HEK293 (cell line): Measurements from ENCODE around the gene PLPP7.

ENCODE experiments used
- BCL11A ChIP-seq: fragments of 450-650 bp; formaldehyde crosslinking; IDR thresholded peaks from 2 replicates; pipeline ENCODE4 v1.5.1; 2016; ENCODE audit warnings: low read depth, missing biosample characterization, missing genetic modification characterization
- CTCF ChIP-seq: fragments of 450-650 bp; formaldehyde crosslinking; IDR thresholded peaks from 2 replicates; pipeline ENCODE4 v1.5.1; 2016; ENCODE audit warnings: missing biosample characterization, missing genetic modification characterization
- REST ChIP-seq: fragments of 450-650 bp; formaldehyde crosslinking; IDR thresholded peaks from 2 replicates; pipeline ENCODE4 v1.5.1; 2016; ENCODE audit warnings: missing biosample characterization, missing genetic modification characterization
- SP2 ChIP-seq: fragments of 450-650 bp; formaldehyde crosslinking; IDR thresholded peaks from 2 replicates; pipeline ENCODE4 v1.5.1; 2016; ENCODE audit warnings: missing biosample characterization, missing genetic modification characterization
- ZBTB21 ChIP-seq: fragments of 450-650 bp; formaldehyde crosslinking; IDR thresholded peaks from 2 replicates; pipeline ENCODE4 v1.5.1; 2017; ENCODE audit warnings: missing biosample characterization, missing genetic modification characterization
- ZBTB48 ChIP-seq: fragments of 450-650 bp; formaldehyde crosslinking; IDR thresholded peaks from 2 replicates; pipeline ENCODE4 v1.5.1; 2016; ENCODE audit warnings: missing biosample characterization, missing genetic modification characterization
- ZNF24 ChIP-seq: fragments of 450-650 bp; formaldehyde crosslinking; IDR thresholded peaks from 2 replicates; pipeline ENCODE4 v1.5.1; 2016; ENCODE audit warnings: missing biosample characterization, missing genetic modification characterization
- ZNF274 ChIP-seq, 2 experiments: fragments of 200-500 bp in 1 of 2; fragments of 450-650 bp in 1 of 2; sonication (Bioruptor generic) in 1 of 2; formaldehyde crosslinking in 1 of 2; IDR thresholded peaks; 2 replicates each; pipeline versions ENCODE4 v1.5.1 to v1.6.1; 2014 to 2016; ENCODE audit warnings: borderline replicate concordance in 1 of 2, inconsistent platforms in 1 of 2, low read length in 1 of 2, missing biosample characterization in 1 of 2, missing genetic modification characterization in 1 of 2
- ZNF391 ChIP-seq: fragments of 450-650 bp; formaldehyde crosslinking; IDR thresholded peaks from 2 replicates; pipeline ENCODE4 v1.5.1; 2016; ENCODE audit warnings: low read depth, missing biosample characterization, missing genetic modification characterization, borderline replicate concordance
- ZNF394 ChIP-seq: fragments of 450-650 bp; formaldehyde crosslinking; IDR thresholded peaks from 2 replicates; pipeline ENCODE4 v1.5.1; 2016; ENCODE audit warnings: missing biosample characterization, missing genetic modification characterization, mild to moderate bottlenecking, moderate library complexity, borderline replicate concordance
- ZNF513 ChIP-seq: fragments of 450-650 bp; IDR thresholded peaks from 2 replicates; pipeline ENCODE4 v1.5.1; 2018; ENCODE audit warnings: missing biosample characterization, missing genetic modification characterization
- TF ChIP-seq, protein P1 (sequence below): fragments of 450-650 bp; formaldehyde crosslinking; IDR thresholded peaks from 2 replicates; pipeline ENCODE4 v1.5.1; 2016; ENCODE audit warnings: missing biosample characterization, missing genetic modification characterization
- TF ChIP-seq, protein P2 (sequence below): fragments of 450-650 bp; formaldehyde crosslinking; IDR thresholded peaks from 2 replicates; pipeline ENCODE4 v1.5.0; 2017; ENCODE audit warnings: missing biosample characterization, missing genetic modification characterization, borderline replicate concordance

DNA sequence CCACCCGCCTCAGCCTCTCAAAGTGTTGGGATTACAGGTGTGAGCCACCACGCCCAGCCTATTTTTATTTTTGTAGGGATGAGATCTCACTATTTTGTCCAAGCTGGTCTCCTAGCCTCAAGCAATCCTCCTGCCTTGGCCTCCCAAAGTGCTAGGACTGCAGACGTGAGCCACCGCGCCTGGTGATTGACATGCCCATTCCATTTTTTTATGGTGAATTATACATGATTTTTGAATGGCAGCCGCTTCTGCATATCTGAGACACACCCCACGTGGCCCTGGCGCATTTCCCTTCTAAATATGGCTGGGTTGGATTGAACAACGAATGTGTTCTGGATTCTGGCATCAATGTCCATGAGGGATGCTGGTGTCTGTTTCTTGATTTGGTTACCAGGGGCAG is 22.7 kb downstream of the PLPP7 start:
- TF ChIP-seq CTCF (no peak), ZBTB21 (tag by site-specific recombination) (no peak), ZBTB48 (tag by site-specific recombination) (no peak), ZNF274 (IDR thresholded peaks at IDR 0.05; ENCODE audit: low read length) (no peak), ZNF274 (tag by site-specific recombination; IDR thresholded peaks at IDR 0.05; ENCODE audit: borderline replicate concordance) (no peak), ZNF513 (tag by site-specific recombination) (no peak), BCL11A (tag by site-specific recombination) (no peak), ZNF24 (tag by site-specific recombination) (no peak), REST (tag by site-specific recombination) (no peak), SP2 (no peak), ZNF394 (tag by site-specific recombination) (no peak), ZNF391 (no peak)
- TF ChIP-seq, protein P1, sequence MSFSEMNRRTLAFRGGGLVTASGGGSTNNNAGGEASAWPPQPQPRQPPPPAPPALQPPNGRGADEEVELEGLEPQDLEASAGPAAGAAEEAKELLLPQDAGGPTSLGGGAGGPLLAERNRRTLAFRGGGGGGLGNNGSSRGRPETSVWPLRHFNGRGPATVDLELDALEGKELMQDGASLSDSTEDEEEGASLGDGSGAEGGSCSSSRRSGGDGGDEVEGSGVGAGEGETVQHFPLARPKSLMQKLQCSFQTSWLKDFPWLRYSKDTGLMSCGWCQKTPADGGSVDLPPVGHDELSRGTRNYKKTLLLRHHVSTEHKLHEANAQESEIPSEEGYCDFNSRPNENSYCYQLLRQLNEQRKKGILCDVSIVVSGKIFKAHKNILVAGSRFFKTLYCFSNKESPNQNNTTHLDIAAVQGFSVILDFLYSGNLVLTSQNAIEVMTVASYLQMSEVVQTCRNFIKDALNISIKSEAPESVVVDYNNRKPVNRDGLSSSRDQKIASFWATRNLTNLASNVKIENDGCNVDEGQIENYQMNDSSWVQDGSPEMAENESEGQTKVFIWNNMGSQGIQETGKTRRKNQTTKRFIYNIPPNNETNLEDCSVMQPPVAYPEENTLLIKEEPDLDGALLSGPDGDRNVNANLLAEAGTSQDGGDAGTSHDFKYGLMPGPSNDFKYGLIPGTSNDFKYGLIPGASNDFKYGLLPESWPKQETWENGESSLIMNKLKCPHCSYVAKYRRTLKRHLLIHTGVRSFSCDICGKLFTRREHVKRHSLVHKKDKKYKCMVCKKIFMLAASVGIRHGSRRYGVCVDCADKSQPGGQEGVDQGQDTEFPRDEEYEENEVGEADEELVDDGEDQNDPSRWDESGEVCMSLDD: no peak
- TF ChIP-seq, protein P2, sequence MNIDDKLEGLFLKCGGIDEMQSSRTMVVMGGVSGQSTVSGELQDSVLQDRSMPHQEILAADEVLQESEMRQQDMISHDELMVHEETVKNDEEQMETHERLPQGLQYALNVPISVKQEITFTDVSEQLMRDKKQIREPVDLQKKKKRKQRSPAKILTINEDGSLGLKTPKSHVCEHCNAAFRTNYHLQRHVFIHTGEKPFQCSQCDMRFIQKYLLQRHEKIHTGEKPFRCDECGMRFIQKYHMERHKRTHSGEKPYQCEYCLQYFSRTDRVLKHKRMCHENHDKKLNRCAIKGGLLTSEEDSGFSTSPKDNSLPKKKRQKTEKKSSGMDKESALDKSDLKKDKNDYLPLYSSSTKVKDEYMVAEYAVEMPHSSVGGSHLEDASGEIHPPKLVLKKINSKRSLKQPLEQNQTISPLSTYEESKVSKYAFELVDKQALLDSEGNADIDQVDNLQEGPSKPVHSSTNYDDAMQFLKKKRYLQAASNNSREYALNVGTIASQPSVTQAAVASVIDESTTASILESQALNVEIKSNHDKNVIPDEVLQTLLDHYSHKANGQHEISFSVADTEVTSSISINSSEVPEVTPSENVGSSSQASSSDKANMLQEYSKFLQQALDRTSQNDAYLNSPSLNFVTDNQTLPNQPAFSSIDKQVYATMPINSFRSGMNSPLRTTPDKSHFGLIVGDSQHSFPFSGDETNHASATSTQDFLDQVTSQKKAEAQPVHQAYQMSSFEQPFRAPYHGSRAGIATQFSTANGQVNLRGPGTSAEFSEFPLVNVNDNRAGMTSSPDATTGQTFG: no peak
